Testis (tissue), 3 donors: Measurements from ENCODE around the gene SHROOM3. TPM values are rescaled to one million over a fixed set of nuclear protein-coding genes. Genes with fewer than 3 reads are reported as not detected.

ENCODE experiments used
- DNase-seq: peaks from one replicate; pipeline ENCODE4 v3.0.0-alpha.2; 2019
- H3K27ac ChIP-seq, 2 donors: fragments of 200-600 bp; sonication (generic); one replicate each; pipeline ENCODE4 v1.5.1; 2019
- H3K27me3 ChIP-seq: fragments of 200-600 bp; sonication (generic); one replicate; pipeline ENCODE4 v1.5.1; 2019
- H3K36me3 ChIP-seq: fragments of 200-600 bp; sonication (generic); one replicate; pipeline ENCODE4 v1.5.1; 2017; ENCODE audit warnings: low read depth; ENCODE audit errors: missing control alignments
- H3K4me1 ChIP-seq: fragments of 200-600 bp; sonication (generic); one replicate; pipeline ENCODE4 v1.5.1; 2019
- H3K4me3 ChIP-seq, 2 donors: fragments of 200-600 bp; sonication (generic); one replicate each; pipeline ENCODE4 v1.5.1; 2017 to 2019
- H3K9me3 ChIP-seq: fragments of 200-600 bp; sonication (generic); one replicate; pipeline ENCODE4 v1.5.1; 2017
- POLR2A ChIP-seq: fragments of 450-650 bp; IDR thresholded peaks from one replicate; pipeline ENCODE4 v1.6.1; 2017; ENCODE audit warnings: antibody characterized with exemption, mild to moderate bottlenecking, moderate library complexity
- WGBS, 2 donors: methylation state at CpG; one replicate each; pipeline ENCODE4 v1.1.5; 2018; 5-methylcytosine and 5-hydroxymethylcytosine counted together
- intact Hi-C: fragments of 100-400 bp; cut with DNase I; formaldehyde crosslinking; loops from one replicate; pipeline ENCODE4 v1.15.1; 2023; ENCODE audit warnings: low total_unique reads
- polyA plus RNA-seq: library from polyadenylated mRNA; stranded (reverse); fragments of 350-450 nt; fragmentation: Illumina TruSeq; extraction: RNeasy Lipid Tissue Mini Kit (QIAGEN cat#74804); gene quantifications from one replicate; pipeline ENCODE4 v1.2.3, GENCODE V29; 2014; ENCODE audit warnings: low read depth, low replicate concordance; ENCODE audit not compliant: insufficient read depth
- total RNA-seq, 2 donors: library from RNA; depleted of rRNA; stranded (reverse); fragments of >200 nt; gene quantifications; one replicate each; pipeline ENCODE4 v1.2.3, GENCODE V29; 2016
- TF ChIP-seq, protein P1 (sequence below), 3 experiments: fragments of 450-650 bp in 2 of 3; fragments of 200-600 bp in 1 of 3; sonication (generic) in 1 of 3; IDR thresholded peaks; one replicate each; pipeline ENCODE4 v1.5.1; 2016 to 2019; ENCODE audit warnings: antibody characterized with exemption in 3 of 3, mild to moderate bottlenecking in 2 of 3, moderate library complexity in 1 of 3

SHROOM3 gene
- total and polyA plus RNA-seq, 3 donors from 2014 or later: 3.9 to 7.2 (median 6.4) TPM

DNA sequence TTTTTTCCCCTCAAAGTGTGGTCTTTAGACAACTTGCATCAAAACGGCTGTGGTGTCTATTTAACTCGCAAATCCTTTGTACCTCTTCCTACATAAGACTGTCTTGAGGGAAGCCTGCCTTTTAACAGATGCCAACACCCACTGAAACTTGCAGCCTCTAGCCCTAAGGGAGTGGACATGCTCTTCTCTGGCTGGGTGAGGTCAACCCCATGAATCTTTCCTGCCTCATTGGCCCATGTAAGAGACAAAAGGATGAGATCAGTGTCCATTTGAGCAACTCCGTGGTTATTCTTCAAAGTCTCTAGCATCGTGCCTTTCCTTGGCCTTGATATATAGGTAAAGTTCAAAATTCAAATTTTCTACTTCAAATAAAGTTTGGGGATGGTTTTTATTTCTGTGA, 134.7 kb downstream of the SHROOM3 start:
- H3K4me1 ChIP-seq: no peaks in the 10 kb centered on the region
- no peaks in the 10 kb centered on the region for H3K9me3 ChIP-seq
- H3K4me3 ChIP-seq: no peak overlapping the region
- no peak overlapping the region for H3K27ac ChIP-seq
- H3K36me3 ChIP-seq: no peaks in the 10 kb centered on the region
- 74 to 75% methylated on average over 4 of the region's 4 CpGs for WGBS, 2 donors
- no peak for DNase-seq
- no peaks in the 10 kb centered on the region for H3K27me3 ChIP-seq
- no peak for TF ChIP-seq POLR2A
- TF ChIP-seq, protein P1, sequence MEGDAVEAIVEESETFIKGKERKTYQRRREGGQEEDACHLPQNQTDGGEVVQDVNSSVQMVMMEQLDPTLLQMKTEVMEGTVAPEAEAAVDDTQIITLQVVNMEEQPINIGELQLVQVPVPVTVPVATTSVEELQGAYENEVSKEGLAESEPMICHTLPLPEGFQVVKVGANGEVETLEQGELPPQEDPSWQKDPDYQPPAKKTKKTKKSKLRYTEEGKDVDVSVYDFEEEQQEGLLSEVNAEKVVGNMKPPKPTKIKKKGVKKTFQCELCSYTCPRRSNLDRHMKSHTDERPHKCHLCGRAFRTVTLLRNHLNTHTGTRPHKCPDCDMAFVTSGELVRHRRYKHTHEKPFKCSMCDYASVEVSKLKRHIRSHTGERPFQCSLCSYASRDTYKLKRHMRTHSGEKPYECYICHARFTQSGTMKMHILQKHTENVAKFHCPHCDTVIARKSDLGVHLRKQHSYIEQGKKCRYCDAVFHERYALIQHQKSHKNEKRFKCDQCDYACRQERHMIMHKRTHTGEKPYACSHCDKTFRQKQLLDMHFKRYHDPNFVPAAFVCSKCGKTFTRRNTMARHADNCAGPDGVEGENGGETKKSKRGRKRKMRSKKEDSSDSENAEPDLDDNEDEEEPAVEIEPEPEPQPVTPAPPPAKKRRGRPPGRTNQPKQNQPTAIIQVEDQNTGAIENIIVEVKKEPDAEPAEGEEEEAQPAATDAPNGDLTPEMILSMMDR (IDR thresholded peaks at IDR 0.05): no peak
- intact Hi-C loops: no loop called here

DNA sequence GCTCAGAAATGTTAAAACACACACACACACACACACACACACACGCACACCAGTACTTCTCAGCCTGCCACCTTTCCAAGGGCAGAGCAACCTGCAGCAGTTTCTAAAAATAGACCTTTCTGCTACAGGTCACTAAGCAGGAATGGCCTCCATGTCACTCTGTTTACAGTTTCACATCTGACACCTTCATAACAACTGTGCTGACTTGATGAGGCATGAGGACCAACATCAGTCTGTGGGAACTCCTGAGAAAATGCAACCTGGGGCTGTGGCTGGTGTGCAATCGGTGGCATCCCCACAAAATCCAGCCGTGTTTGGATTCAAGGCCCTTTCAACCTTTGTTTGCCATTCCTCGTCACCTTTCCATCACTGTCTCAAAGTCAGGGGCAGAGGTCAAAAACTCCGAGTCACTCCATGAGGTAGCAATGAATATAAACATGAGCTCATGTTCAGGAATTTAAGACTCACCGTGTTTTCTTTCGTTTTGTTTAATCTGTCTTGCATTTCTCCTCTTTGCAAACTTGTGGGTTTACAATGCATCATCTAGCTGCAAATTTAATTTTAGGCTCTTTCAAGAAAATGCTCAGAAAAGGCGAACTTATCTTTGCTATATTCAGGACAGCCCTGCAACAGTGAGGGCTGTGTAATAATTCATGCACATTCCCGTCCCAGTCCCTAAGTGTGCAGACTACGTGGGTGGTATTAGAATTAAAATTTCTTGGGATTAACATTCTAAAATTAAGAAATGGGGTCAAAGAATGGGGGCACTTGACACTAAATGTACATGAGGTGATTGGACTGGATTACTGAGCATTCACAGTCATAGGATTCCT, 135.3 kb downstream of the SHROOM3 start:
- TF ChIP-seq, protein P1 (IDR thresholded peaks at IDR 0.05): no peak
- TF ChIP-seq POLR2A: no peak
- no peaks in the 10 kb centered on the region for H3K27me3 ChIP-seq
- no peaks in the 10 kb centered on the region for H3K36me3 ChIP-seq
- DNase-seq: no peak
- H3K9me3 ChIP-seq: no peaks in the 10 kb centered on the region
- no peak overlapping the region for H3K4me3 ChIP-seq
- H3K27ac ChIP-seq: no peak overlapping the region
- intact Hi-C loops: no loop called here
- WGBS, 2 donors: 80 to 84% methylated on average over 10 of the region's 10 CpGs
- H3K4me1 ChIP-seq: no peaks in the 10 kb centered on the region

DNA sequence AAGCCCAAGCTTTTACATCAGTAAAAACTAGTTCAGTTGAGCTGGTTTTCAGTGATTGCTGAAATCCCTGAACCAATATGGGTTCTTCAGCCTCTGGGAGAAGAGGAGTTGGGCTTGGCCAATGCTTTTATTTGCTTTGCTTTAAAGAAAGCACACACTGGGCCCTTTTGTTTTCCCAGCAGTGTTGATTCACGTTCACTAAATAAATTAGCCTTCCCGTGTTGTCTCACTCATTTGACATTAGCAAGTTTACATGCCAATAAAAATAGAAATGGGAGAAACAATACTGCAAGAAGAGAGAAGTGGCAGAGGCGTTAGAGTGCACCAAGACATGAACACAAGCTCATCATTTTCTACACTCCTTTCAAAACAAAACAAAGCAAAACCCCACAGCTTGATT, 136.2 kb downstream of the SHROOM3 start:
- 69 to 78% methylated on average over 3 of the region's 3 CpGs for WGBS, 2 donors
- Histone ChIP-seq H3K27ac (no peak overlapping the region), H3K27me3 (no peaks in the 10 kb centered on the region)

DNA sequence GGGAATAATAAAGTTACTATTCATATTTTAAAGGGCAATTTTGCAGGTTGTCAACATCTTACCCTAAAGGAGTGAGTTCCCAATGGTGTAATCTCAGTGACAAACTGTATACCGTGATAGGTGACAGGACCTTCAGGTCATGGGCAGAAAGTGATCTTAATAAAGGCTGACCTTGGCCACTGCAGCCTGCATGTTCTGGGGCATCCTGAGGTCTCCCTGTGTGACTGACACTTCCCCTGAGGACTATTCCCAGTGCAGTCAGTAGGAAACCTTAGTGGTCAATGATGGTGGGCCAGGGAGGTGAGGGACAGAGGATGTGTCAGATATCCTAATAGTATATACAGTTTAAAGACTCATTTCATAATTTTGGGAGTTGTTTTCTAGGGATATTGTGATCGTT, 137.2 kb downstream of the SHROOM3 start:
- Histone ChIP-seq H3K4me1 (no peaks in the 10 kb centered on the region), H3K27me3 (no peaks in the 10 kb centered on the region), H3K9me3 (no peaks in the 10 kb centered on the region), H3K4me3 (no peak overlapping the region), H3K36me3 (no peaks in the 10 kb centered on the region), H3K27ac (no peak overlapping the region)
- 85 to 88% methylated on average over 2 of the region's 2 CpGs for WGBS, 2 donors
- DNase-seq: no peak
- intact Hi-C loops: no loop called here
- no peak for TF ChIP-seq POLR2A
- TF ChIP-seq, protein P1 (IDR thresholded peaks at IDR 0.05): no peak

More for the DNA sequence above, 136.2 kb downstream of the SHROOM3 start:
- H3K36me3 ChIP-seq: no peaks in the 10 kb centered on the region
- no peak for DNase-seq
- H3K4me3 ChIP-seq: no peak overlapping the region
- TF ChIP-seq, protein P1 (IDR thresholded peaks at IDR 0.05): no peak
- TF ChIP-seq POLR2A: no peak
- no peaks in the 10 kb centered on the region for H3K4me1 ChIP-seq
- intact Hi-C loops: no loop called here
- no peaks in the 10 kb centered on the region for H3K9me3 ChIP-seq

DNA sequence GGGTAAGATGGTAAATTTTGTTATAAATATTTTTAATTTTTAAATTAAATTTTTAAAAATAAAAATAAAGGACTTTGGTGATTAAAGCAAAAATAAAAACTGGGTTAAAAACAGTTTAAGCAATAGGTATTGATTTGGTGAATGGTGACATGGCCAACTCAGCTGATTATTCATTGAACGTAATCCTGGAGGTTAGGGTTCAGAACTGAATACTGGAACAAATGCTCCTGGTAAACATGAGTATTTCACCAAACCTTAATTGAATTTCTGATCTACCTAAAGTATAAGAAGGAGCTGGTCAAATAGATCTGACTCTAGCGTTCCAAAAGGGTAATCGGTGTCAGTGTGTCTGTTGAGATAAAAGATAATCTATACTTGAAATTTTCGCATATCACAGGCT, 141.8 kb downstream of the SHROOM3 start:
- H3K4me3 ChIP-seq: no peak overlapping the region
- no peak for DNase-seq
- H3K9me3 ChIP-seq: no peaks in the 10 kb centered on the region
- no peaks in the 10 kb centered on the region for H3K36me3 ChIP-seq
- TF ChIP-seq POLR2A: no peak
- TF ChIP-seq, protein P1 (IDR thresholded peaks at IDR 0.05): no peak
- no peaks in the 10 kb centered on the region for H3K27me3 ChIP-seq
- no peak overlapping the region for H3K27ac ChIP-seq
- intact Hi-C loops: no loop called here
- WGBS, 2 donors: 95% methylated on average over 4 of the region's 4 CpGs
- H3K4me1 ChIP-seq: no peaks in the 10 kb centered on the region
